Epithelial cell of esophagus (primary cell): ENCODE data around the gene PNLIP.

Experiments
- DNase-seq: peaks from one replicate; pipeline ENCODE4 v3.0.0; 2010; ENCODE audit warnings: low read depth
- H3K4me3 ChIP-seq: 2 replicates; pipeline ENCODE4 v1.5.1; 2011; ENCODE audit warnings: mild to moderate bottlenecking, low read length, control low read depth
- TF ChIP-seq, protein P1 (sequence below): IDR thresholded peaks from 2 replicates; pipeline ENCODE4 v1.5.1; 2011; ENCODE audit warnings: low read depth, mild to moderate bottlenecking, low read length, control low read depth, inconsistent platforms; ENCODE audit not compliant: insufficient read depth; ENCODE audit errors: missing control alignments

The PNLIP gene

DNA sequence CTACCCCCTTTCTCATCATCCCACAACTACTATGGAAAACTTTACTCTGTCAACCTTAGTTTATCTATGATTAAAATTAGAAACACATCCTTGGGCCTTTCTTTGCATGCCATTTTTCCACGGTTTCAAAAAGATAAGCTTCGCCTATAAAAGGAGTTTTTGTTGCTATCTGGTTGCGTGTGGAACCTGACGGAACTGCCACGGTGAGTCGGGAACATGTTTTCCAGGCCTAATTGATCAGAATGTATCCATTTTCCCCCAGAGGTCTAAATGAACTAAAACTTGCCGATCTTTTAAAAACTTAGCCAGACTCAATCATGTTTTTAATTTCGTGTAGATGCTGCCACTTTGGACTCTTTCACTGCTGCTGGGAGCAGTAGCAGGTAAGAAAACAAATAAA is at the start of gene PNLIP:
Gene PNLIP, plus strand, starts transcription at position 176 of the 400 bp plus-strand sequence. Its CDS starts 162 bp downstream, at position 338.
- DNase-seq = no peak
- TF ChIP-seq, protein P1, sequence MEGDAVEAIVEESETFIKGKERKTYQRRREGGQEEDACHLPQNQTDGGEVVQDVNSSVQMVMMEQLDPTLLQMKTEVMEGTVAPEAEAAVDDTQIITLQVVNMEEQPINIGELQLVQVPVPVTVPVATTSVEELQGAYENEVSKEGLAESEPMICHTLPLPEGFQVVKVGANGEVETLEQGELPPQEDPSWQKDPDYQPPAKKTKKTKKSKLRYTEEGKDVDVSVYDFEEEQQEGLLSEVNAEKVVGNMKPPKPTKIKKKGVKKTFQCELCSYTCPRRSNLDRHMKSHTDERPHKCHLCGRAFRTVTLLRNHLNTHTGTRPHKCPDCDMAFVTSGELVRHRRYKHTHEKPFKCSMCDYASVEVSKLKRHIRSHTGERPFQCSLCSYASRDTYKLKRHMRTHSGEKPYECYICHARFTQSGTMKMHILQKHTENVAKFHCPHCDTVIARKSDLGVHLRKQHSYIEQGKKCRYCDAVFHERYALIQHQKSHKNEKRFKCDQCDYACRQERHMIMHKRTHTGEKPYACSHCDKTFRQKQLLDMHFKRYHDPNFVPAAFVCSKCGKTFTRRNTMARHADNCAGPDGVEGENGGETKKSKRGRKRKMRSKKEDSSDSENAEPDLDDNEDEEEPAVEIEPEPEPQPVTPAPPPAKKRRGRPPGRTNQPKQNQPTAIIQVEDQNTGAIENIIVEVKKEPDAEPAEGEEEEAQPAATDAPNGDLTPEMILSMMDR = no peak

DNA sequence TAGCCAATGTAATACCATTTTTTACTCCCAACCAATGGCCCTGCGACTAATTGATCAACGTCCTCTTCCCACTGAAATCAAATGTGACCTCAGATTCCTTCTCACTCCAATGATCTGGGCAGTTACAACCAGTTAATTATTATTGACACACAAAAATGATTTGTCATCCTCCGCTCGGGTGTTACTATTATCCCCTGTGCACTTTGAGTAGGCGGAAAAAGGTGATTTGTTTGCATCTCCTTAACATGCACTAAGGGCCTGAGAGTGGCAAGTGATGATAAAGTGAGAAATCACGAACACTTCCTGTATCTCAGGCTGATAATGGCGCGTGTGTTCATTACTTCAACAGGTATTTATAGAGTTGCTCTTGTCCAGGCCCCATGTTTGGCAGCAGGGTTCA is 40.9 kb upstream of the PNLIP start:
- no peak for DNase-seq
- TF ChIP-seq, protein P1 = no peak
- H3K4me3 ChIP-seq = no peak overlapping the region

More for the DNA sequence above, at the start of gene PNLIP:
- H3K4me3 ChIP-seq = no peak within 1 kb of the TSS

DNA sequence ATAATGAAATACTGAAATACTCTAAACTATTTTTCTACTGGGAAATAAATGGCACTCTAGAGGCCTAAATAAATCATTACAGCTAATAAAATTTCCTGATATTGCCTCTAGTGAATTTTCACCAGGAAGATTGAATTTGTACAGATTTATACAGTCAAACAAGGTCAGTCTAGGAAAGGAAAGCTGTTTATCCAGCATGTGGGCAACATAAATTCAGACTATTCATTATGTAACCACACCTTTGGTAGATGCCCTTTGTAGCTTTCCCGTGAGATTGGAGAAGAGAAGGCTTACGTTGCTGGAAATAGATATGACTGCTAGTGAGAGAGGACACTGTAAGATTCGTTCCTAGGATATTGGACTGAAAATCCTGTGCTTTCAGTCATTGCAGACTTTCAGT is 35.2 kb upstream of the PNLIP start:
- no peak for DNase-seq
- TF ChIP-seq, protein P1 = no peak
- H3K4me3 ChIP-seq = no peak overlapping the region

DNA sequence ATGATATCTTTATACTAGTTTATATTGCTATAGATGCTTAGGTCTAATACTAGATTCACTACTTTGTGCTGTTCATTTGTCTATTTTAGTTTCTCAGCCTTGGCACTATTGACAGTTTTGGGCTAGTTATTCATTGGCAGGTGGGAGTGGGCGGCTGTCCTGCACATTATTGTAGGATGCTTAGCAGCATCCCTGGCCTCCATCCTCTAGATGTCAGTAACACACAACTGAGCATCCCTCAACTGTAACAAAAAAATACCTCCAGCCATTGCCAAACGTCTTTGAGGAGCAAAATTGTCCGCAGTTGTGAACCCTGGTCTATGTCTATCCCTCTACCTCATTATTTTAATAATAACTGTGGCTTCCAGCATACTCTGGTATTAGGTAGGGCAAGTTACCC is 34.4 kb upstream of the PNLIP start:
- TF ChIP-seq, protein P1 = no peak

DNA sequence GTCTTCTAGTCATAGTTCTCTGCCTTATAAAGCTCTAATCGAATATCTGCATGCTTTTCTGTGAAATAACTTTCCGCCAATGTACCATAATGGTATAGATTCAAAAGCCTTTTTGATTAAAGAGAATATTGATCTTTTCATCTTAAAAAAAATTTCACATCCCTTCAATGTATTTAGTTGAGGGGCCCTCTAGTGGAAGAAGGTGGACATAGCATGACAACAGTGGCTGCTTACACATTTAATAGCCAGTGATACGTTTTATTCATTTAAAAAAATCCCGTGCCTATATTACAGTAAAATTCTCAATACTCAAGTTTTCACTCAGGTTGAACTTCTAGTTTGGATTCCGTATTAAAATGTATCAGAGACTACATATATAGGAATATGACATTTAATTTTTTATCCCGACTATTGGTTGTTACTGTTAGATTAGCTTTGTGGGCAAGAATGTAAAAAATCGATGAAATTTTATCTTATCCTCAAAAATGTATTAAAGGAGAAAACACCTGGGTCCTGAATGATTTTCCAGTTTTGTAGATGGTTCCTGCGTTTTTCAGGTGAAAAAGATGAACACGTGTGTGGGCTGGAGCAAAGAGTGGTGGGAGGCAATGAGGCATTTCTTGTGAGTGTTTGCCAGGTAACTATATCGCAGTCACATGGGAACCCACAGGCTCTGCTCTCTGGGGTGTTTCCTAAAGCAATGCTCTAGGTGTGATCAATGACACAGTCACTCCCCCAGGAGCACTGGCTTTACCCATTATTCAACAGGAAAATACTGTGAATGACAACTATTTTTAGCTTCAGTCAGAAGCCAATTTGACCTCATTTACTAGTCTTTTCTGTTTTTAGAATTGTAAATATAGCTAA is 24.1 kb upstream of the PNLIP start:
- no peak overlapping the region for H3K4me3 ChIP-seq
- peak; percentile 65 for DNase-seq

More for the DNA sequence above, 34.4 kb upstream of the PNLIP start:
- no peak for DNase-seq
- no peak overlapping the region for H3K4me3 ChIP-seq

DNA sequence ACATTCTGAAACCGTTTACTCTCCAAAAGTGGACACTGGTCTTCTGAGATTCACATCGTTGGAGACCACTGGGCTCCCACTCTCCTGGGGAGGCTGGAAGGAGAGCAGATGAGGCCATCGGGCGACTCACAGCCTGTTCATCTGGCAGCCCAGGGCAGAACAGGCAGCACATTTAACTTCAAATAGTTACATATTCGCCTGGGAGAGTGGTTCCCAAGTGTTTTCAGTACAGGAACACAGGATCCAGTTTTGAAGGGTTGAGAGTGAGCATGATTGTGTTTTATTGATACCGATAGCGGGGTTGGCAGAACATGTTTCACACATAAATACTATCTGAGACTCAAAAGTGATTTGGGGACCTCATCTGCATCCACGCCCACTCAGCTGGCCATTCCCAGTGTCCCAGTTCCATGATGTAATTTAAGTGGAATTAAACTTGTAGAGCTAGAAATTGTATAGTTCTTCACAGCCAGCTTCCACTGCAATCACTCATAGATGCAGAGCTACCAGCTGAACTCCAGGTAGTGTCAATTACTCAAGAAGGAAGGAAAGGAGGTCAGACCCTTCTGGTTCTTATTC is 22.8 kb upstream of the PNLIP start:
- TF ChIP-seq, protein P1 = no peak
- no peak overlapping the region for H3K4me3 ChIP-seq
- DNase-seq = peak; percentile 18

More for the DNA sequence above, 24.1 kb upstream of the PNLIP start:
- TF ChIP-seq, protein P1 = peak; percentile 76

DNA sequence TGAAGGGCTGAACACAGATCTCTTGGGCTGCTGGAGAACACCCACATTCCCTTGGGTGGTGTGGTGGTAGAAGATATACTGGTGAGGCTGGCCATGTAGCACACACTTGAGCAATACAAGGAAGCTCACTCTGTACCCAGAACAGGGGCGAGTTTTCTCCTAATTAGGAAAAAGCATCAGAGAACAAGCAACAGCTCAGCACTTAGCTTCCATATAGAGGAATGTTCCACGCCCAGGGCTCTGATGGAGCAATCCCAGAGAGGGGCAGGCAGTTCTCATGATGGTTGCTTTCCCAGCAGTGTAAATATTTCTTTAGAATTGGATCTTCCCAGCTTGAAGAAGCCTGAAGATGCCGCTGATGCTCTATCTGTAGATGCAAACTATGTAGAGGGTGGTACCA is 21.0 kb upstream of the PNLIP start:
- peak; percentile 82 for DNase-seq
- TF ChIP-seq, protein P1 = no peak

More for the DNA sequence above, 21.0 kb upstream of the PNLIP start:
- peak overlapping the region; percentile 30 for H3K4me3 ChIP-seq
